Measurements from ENCODE around the gene CCR5. TPM values are rescaled to one million over a fixed set of nuclear protein-coding genes. Genes with fewer than 3 reads are reported as not detected.

Gene CCR5
- total RNA-seq, 2 donors from 2014 or later = not detected

- H3K9me3 Mint-ChIP-seq = peaks cover 41% of the 10 kb centered on the region
- no peaks in the 10 kb centered on the region for H3K4me1 Mint-ChIP-seq
- Histone ChIP-seq H3K9me3 (ENCODE audit: control insufficient read depth, low read length) (peaks cover 38% of the 10 kb centered on the region), H3K36me3 (ENCODE audit: control insufficient read depth, insufficient read depth, low read length) (no peaks in the 10 kb centered on the region), H3K9ac (ENCODE audit: extremely low read depth, low read length, poor library complexity, severe bottlenecking) (no peak overlapping the region), H3K4me1 (ENCODE audit: control insufficient read depth, insufficient read depth, low read length) (no peaks in the 10 kb centered on the region), H3K27me3 (ENCODE audit: control insufficient read depth, insufficient read depth, low read length, poor library complexity, severe bottlenecking) (no peaks in the 10 kb centered on the region), H3K27ac (ENCODE audit: low read depth, low read length) (no peak overlapping the region), H3K4me3 (ENCODE audit: low read length) (no peak overlapping the region)
- H3K4me3 Mint-ChIP-seq = no peak overlapping the region
- 89 to 100% methylated on average over 2 to 3 of the region's 3 CpGs for WGBS, 2 experiments (ENCODE audit: insufficient coverage in 1 of 2, insufficient read length in 1 of 2)
- no peak for TF ChIP-seq CTCF (conservative IDR thresholded peaks at IDR 0.05)
- H3K36me3 Mint-ChIP-seq (ENCODE audit: low read depth) = no peaks in the 10 kb centered on the region
- peaks cover 10% of the 10 kb centered on the region for H3K27me3 Mint-ChIP-seq (ENCODE audit: insufficient read depth)
- no peak for DNase-seq
- H3K27ac Mint-ChIP-seq = no peak overlapping the region
Observed at GRCh38 chr3:46335541-46335940, 35.2 kb upstream of the CCR5 start.

GRCh38 chr3:46337911-46338310 is 32.8 kb upstream of the CCR5 start:
- TF ChIP-seq CTCF (conservative IDR thresholded peaks at IDR 0.05) = no peak
- Mint-ChIP-seq H3K27me3 (ENCODE audit: insufficient read depth) (peaks cover 2% of the 10 kb centered on the region), H3K27ac (no peak overlapping the region), H3K36me3 (ENCODE audit: low read depth) (no peaks in the 10 kb centered on the region), H3K9me3 (peaks cover 42% of the 10 kb centered on the region), H3K4me1 (no peaks in the 10 kb centered on the region), H3K4me3 (no peak overlapping the region)
- Histone ChIP-seq H3K36me3 (ENCODE audit: control insufficient read depth, insufficient read depth, low read length) (no peaks in the 10 kb centered on the region), H3K27me3 (ENCODE audit: control insufficient read depth, insufficient read depth, low read length, poor library complexity, severe bottlenecking) (no peaks in the 10 kb centered on the region), H3K4me1 (ENCODE audit: control insufficient read depth, insufficient read depth, low read length) (no peaks in the 10 kb centered on the region), H3K9me3 (ENCODE audit: control insufficient read depth, low read length) (peaks cover 38% of the 10 kb centered on the region), H3K9ac (ENCODE audit: extremely low read depth, low read length, poor library complexity, severe bottlenecking) (no peak overlapping the region), H3K4me3 (ENCODE audit: low read length) (no peak overlapping the region), H3K27ac (ENCODE audit: low read depth, low read length) (no peak overlapping the region)
- no peak for DNase-seq

GRCh38 chr3:46338840-46339239 is 31.9 kb upstream of the CCR5 start:
- no peaks in the 10 kb centered on the region for H3K4me1 ChIP-seq (ENCODE audit: control insufficient read depth, insufficient read depth, low read length)
- peaks cover 38% of the 10 kb centered on the region for H3K9me3 ChIP-seq (ENCODE audit: control insufficient read depth, low read length)
- 93 to 100% methylated on average over 1 of the region's 1 CpG for WGBS, 2 experiments (ENCODE audit: insufficient coverage in 1 of 2, insufficient read length in 1 of 2)
- no peak for TF ChIP-seq CTCF (conservative IDR thresholded peaks at IDR 0.05)
- no peaks in the 10 kb centered on the region for H3K27me3 ChIP-seq (ENCODE audit: control insufficient read depth, insufficient read depth, low read length, poor library complexity, severe bottlenecking)
- H3K4me1 Mint-ChIP-seq = no peaks in the 10 kb centered on the region
- H3K36me3 Mint-ChIP-seq (ENCODE audit: low read depth) = no peaks in the 10 kb centered on the region
- H3K27me3 Mint-ChIP-seq (ENCODE audit: insufficient read depth) = peaks cover 2% of the 10 kb centered on the region
- no peak overlapping the region for H3K27ac Mint-ChIP-seq
- no peak overlapping the region for H3K9ac ChIP-seq (ENCODE audit: extremely low read depth, low read length, poor library complexity, severe bottlenecking)
- no peak for DNase-seq
- H3K36me3 ChIP-seq (ENCODE audit: control insufficient read depth, insufficient read depth, low read length) = no peaks in the 10 kb centered on the region
- no peak overlapping the region for H3K4me3 ChIP-seq (ENCODE audit: low read length)
- no peak overlapping the region for H3K27ac ChIP-seq (ENCODE audit: low read depth, low read length)
- no peak overlapping the region for H3K4me3 Mint-ChIP-seq
- H3K9me3 Mint-ChIP-seq = peaks cover 42% of the 10 kb centered on the region

Data from endodermal cell (in vitro differentiated cells).